GM12878 (cell line): ENCODE results near the gene MIA3. TPM values are rescaled to one million over a fixed set of nuclear protein-coding genes. Genes with fewer than 3 reads are reported as not detected.

Experiments
- ATF7 ChIP-seq: fragments of 450-650 bp; IDR thresholded peaks from 2 replicates; pipeline ENCODE4 v1.6.1; 2016; ENCODE audit warnings: low read depth, mild to moderate bottlenecking
- BCL11A ChIP-seq: IDR thresholded peaks from 2 replicates; pipeline ENCODE4 v1.6.1; 2011; ENCODE audit warnings: low read depth, low read length
- EGR1 ChIP-seq, 2 experiments: IDR thresholded peaks; 1 replicate in 1 of 2; 2 replicates in 1 of 2; pipeline ENCODE4 v1.6.1; 2011 to 2012; ENCODE audit warnings: low read depth in 2 of 2, low read length in 2 of 2, borderline replicate concordance in 1 of 2, mild to moderate bottlenecking in 1 of 2, moderate library complexity in 1 of 2
- EZH2 ChIP-seq: IDR thresholded peaks from 2 replicates; pipeline ENCODE4 v1.6.1; 2012; ENCODE audit warnings: low read depth, mild to moderate bottlenecking, control low read depth, inconsistent platforms, low read length, borderline replicate concordance; ENCODE audit not compliant: control insufficient read depth
- FOXK2 ChIP-seq: fragments of 450-650 bp; IDR thresholded peaks from 2 replicates; pipeline ENCODE4 v1.6.1; 2017; ENCODE audit warnings: mild to moderate bottlenecking, moderate library complexity
- GATAD2B ChIP-seq: fragments of 450-650 bp; conservative IDR thresholded peaks from 2 replicates; pipeline ENCODE4 v1.6.1; 2017; ENCODE audit warnings: low read depth, mild to moderate bottlenecking, moderate library complexity
- HCFC1 ChIP-seq: fragments of 150-350 bp; IDR thresholded peaks from 2 replicates; pipeline ENCODE4 v1.6.1; 2014; ENCODE audit warnings: low read length
- MEF2A ChIP-seq: IDR thresholded peaks from 2 replicates; pipeline ENCODE4 v1.6.1; 2011; ENCODE audit warnings: low read depth, mild to moderate bottlenecking, low read length, moderate library complexity; ENCODE audit not compliant: insufficient read depth
- MTA2 ChIP-seq: fragments of 450-650 bp; IDR thresholded peaks from 2 replicates; pipeline ENCODE4 v1.6.1; 2016; ENCODE audit warnings: low read depth, mild to moderate bottlenecking, moderate library complexity
- NKRF ChIP-seq: fragments of 450-650 bp; conservative IDR thresholded peaks from 2 replicates; pipeline ENCODE4 v1.6.1; 2017; ENCODE audit warnings: mild to moderate bottlenecking, moderate library complexity
- NR2F1 ChIP-seq: fragments of 450-650 bp; conservative IDR thresholded peaks from 2 replicates; pipeline ENCODE4 v1.6.1; 2017; ENCODE audit warnings: mild to moderate bottlenecking
- RAD21 ChIP-seq: IDR thresholded peaks from 2 replicates; pipeline ENCODE4 v1.6.1; 2011; ENCODE audit warnings: mild to moderate bottlenecking, low read depth, low read length, moderate library complexity; ENCODE audit not compliant: insufficient read depth
- SIX5 ChIP-seq: IDR thresholded peaks from 2 replicates; pipeline ENCODE4 v1.6.1; 2011; ENCODE audit warnings: mild to moderate bottlenecking, low read depth, low read length, moderate library complexity; ENCODE audit not compliant: severe bottlenecking
- SMAD5 ChIP-seq: IDR thresholded peaks from 2 replicates; pipeline ENCODE4 v1.6.1; 2016; ENCODE audit warnings: antibody characterized with exemption, low read depth
- SREBF1 ChIP-seq: IDR thresholded peaks from 2 replicates; pipeline ENCODE4 v1.6.1; 2012; ENCODE audit warnings: mild to moderate bottlenecking, low read length
- ZNF24 ChIP-seq: fragments of 450-650 bp; IDR thresholded peaks from 2 replicates; pipeline ENCODE4 v1.6.1; 2017; ENCODE audit warnings: antibody characterized with exemption, mild to moderate bottlenecking
- ZNF687 ChIP-seq: fragments of 450-650 bp; IDR thresholded peaks from 2 replicates; pipeline ENCODE4 v1.6.1; 2017; ENCODE audit warnings: mild to moderate bottlenecking, moderate library complexity
- ZZZ3 ChIP-seq: IDR thresholded peaks from 2 replicates; pipeline ENCODE4 v1.6.1; 2011; ENCODE audit warnings: low read depth; ENCODE audit not compliant: control insufficient read depth, insufficient read length
- polyA plus RNA-seq, 11 experiments: library from polyadenylated mRNA; depleted of rRNA in 4 of 11; unstranded in 6 of 11; stranded (reverse) in 5 of 11; fragments of >200 nt; fragmentation: Nextera tagmentation in 4 of 11; fragmentation: Illumina TruSeq in 1 of 11; extraction: Ambion mirVana in 4 of 11; extraction: Trizol in 1 of 11; gene quantifications; 1 replicate in 1 of 11; 2 replicates in 10 of 11; pipeline versions ENCODE4 v1.2.1 to v1.2.3, GENCODE V29; 2011 to 2016; ENCODE audit warnings: inconsistent platforms in 2 of 11, missing spikeins in 2 of 11, low read depth in 1 of 11
- total RNA-seq, 4 experiments: library from RNA; depleted of rRNA in 3 of 4; stranded (reverse); fragments of >200 nt in 3 of 4; fragmentation: Illumina TruSeq in 1 of 4; extraction: Trizol in 1 of 4; gene quantifications; 2 replicates each; pipeline versions ENCODE4 v1.2.1 to v1.2.3, GENCODE V29; 2013 to 2021
- TF ChIP-seq, protein P1 (sequence below): fragments of 450-650 bp; formaldehyde crosslinking; IDR thresholded peaks from 2 replicates; pipeline ENCODE4 v1.4.0; 2022; ENCODE audit warnings: mild to moderate bottlenecking, moderate library complexity

The MIA3 gene
- total and polyA plus RNA-seq, 10 of the 15 experiments (the other 5 are each of a cell fraction or from before 2014, with no cell fraction given) = 12.9 to 50.8 (median 30.3) TPM

DNA sequence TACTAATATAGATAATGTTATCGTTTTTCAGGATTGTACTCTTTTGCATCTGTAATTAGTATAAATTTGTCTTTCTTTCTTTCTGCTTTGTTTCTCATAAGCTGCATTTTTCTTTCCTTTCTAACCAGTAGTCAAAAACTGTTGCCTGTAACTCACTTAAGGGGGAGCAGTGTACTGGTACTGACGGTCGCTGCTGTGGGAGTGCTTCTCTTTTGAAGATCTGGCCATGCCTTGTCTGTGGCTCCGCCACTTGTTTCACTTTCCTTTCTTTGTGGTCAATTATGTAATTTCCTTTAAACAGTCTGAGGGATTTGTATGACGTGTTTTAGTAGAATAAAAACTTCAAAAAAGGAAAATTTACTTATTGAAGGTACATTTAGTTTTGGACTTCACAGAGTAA lies 37.0 kb downstream of the MIA3 start (continued):
- TF ChIP-seq ZNF24 = no peak
- TF ChIP-seq ATF7 = peak; percentile 98
- TF ChIP-seq BCL11A = peak; percentile 70
- no peak for TF ChIP-seq NR2F1
- TF ChIP-seq, protein P1, sequence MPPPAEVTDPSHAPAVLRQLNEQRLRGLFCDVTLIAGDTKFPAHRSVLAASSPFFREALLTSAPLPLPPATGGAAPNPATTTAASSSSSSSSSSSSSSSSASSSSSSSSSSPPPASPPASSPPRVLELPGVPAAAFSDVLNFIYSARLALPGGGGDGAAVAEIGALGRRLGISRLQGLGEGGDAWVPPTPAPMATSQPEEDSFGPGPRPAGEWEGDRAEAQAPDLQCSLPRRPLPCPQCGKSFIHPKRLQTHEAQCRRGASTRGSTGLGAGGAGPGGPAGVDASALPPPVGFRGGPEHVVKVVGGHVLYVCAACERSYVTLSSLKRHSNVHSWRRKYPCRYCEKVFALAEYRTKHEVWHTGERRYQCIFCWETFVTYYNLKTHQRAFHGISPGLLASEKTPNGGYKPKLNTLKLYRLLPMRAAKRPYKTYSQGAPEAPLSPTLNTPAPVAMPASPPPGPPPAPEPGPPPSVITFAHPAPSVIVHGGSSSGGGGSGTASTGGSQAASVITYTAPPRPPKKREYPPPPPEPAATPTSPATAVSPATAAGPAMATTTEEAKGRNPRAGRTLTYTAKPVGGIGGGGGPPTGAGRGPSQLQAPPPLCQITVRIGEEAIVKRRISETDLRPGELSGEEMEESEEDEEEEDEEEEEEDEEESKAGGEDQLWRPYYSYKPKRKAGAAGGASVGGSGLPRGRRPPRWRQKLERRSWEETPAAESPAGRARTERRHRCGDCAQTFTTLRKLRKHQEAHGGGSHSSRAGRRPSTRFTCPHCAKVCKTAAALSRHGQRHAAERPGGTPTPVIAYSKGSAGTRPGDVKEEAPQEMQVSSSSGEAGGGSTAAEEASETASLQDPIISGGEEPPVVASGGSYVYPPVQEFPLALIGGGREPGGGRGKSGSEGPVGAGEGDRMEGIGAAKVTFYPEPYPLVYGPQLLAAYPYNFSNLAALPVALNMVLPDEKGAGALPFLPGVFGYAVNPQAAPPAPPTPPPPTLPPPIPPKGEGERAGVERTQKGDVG (CRISPR knock-in tag) = no peak
- peak; percentile 49 for TF ChIP-seq RAD21
- TF ChIP-seq SIX5 = no peak
- TF ChIP-seq NKRF = no peak; the same call in 1 of the 2 replicates
- TF ChIP-seq MTA2 = peak; percentile 75; the same call in 1 of the 2 replicates
- no peak for TF ChIP-seq HCFC1
- TF ChIP-seq EZH2 = no peak
- no peak for TF ChIP-seq SMAD5
- TF ChIP-seq SREBF1 = no peak
- TF ChIP-seq GATAD2B = no peak
- TF ChIP-seq ZNF687 = no peak
- TF ChIP-seq FOXK2 = no peak
- TF ChIP-seq EGR1 (IDR thresholded peaks at IDR 0.05; ENCODE audit: borderline replicate concordance in 1 of 2, low read depth in 2 of 2, low read length in 2 of 2) = peak in 1 of 2 experiments; percentile 26; a peak in 1 of 3 replicates
- TF ChIP-seq ZZZ3 = no peak
- peak; percentile 47; the same call in 1 of the 2 replicates for TF ChIP-seq MEF2A
